NT2/D1 (cell line): ENCODE results near the gene CEP164.

ENCODE experiments used
- SUZ12 ChIP-seq: IDR thresholded peaks from 2 replicates; pipeline ENCODE4 v1.6.1; 2011; ENCODE audit not compliant: insufficient read length, insufficient read depth; ENCODE audit errors: extremely low read depth
- YY1 ChIP-seq: IDR thresholded peaks from 2 replicates; pipeline ENCODE4 v1.6.1; 2011; ENCODE audit not compliant: insufficient read length, insufficient read depth
- ZNF274 ChIP-seq: IDR thresholded peaks from 2 replicates; pipeline ENCODE4 v1.6.1; 2011; ENCODE audit warnings: mild to moderate bottlenecking, low read depth, low read length

DNA sequence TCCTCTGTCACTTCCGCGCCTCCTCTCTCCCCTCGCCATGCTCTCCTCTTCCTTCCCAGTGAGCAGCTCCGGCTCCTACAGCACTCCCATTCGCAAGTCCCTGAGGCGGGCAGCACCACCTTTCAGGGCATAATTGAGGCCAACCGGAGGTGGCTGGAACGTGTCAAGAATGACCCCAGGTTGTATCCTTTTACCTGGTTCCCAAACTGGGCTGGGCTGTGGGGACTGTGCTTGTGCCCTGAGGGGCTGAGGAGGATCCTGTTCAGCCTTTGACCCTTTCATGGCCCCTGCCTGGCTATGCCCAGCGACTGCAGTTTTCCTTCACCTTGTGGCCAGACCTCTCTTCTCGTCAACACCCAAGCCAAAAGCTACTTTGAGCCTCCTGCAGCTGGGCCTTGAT, 84.1 kb downstream of the CEP164 start:
- TF ChIP-seq ZNF274 (no peak), YY1 (no peak), SUZ12 (no peak)
